Small intestine (tissue), 16 donors: Measurements from ENCODE around the gene MFSD11. TPM values are rescaled to one million over a fixed set of nuclear protein-coding genes. Genes with fewer than 3 reads are reported as not detected.

Experiments used
- DNase-seq, 2 donors: peaks; one replicate each; pipeline versions ENCODE4 v3.0.0 to v3.0.0-alpha.2; 2013
- FAIRE-seq: peaks from 2 replicates; lab custom pipeline; 2012; peaks lifted over from hg19 to GRCh38; lab: Jason Lieb, UNC
- H3K27ac ChIP-seq, 3 donors: one replicate each; pipeline ENCODE4 v1.5.1; 2013; ENCODE audit warnings: low read length in 2 of 3, mild to moderate bottlenecking in 2 of 3, control low read depth in 1 of 3, inconsistent platforms in 1 of 3, low read depth in 1 of 3, moderate library complexity in 1 of 3
- H3K27me3 ChIP-seq, 3 donors: one replicate each; pipeline ENCODE4 v1.6.1; 2013; ENCODE audit warnings: low read length in 3 of 3, inconsistent platforms in 1 of 3; ENCODE audit not compliant: control insufficient read depth in 3 of 3, insufficient read depth in 3 of 3
- H3K36me3 ChIP-seq, 3 donors: one replicate each; pipeline ENCODE4 v1.6.1; 2013; ENCODE audit warnings: low read length in 3 of 3, inconsistent platforms in 1 of 3, low read depth in 1 of 3, mild to moderate bottlenecking in 1 of 3, moderate library complexity in 1 of 3; ENCODE audit not compliant: control insufficient read depth in 3 of 3, insufficient read depth in 2 of 3
- H3K4me1 ChIP-seq, 3 donors: one replicate each; pipeline ENCODE4 v1.6.1; 2013; ENCODE audit warnings: low read length in 2 of 3, inconsistent platforms in 1 of 3, low read depth in 1 of 3, mild to moderate bottlenecking in 1 of 3, moderate library complexity in 1 of 3; ENCODE audit not compliant: control insufficient read depth in 3 of 3, insufficient read depth in 2 of 3
- H3K4me3 ChIP-seq, 3 donors: one replicate each; pipeline ENCODE4 v1.5.1; 2013; ENCODE audit warnings: low read length in 3 of 3, control low read depth in 1 of 3, inconsistent platforms in 1 of 3, low read depth in 1 of 3, mild to moderate bottlenecking in 1 of 3, moderate library complexity in 1 of 3
- H3K9me3 ChIP-seq, 2 donors: one replicate each; pipeline ENCODE4 v1.6.1; 2013; ENCODE audit warnings: low read depth in 1 of 2, low read length in 1 of 2; ENCODE audit not compliant: control insufficient read depth in 2 of 2, insufficient read depth in 1 of 2
- WGBS, 3 donors: extraction: QIAGEN DNeasy Blood & Tissue Kit; methylation state at CpG; one replicate each; pipeline ENCODE4 v1.1.7; 2013; 5-methylcytosine and 5-hydroxymethylcytosine counted together
- long read RNA-seq, 10 donors: transcript quantifications; one replicate each; lab custom pipeline, GENCODE V29; 2026
- polyA plus RNA-seq, 4 donors: library from polyadenylated mRNA; stranded (reverse) in 3 of 4; unstranded in 1 of 4; fragments of 200-250 nt in 3 of 4; fragments of 120-200 nt in 1 of 4; gene quantifications; one replicate each; pipeline versions ENCODE4 v1.2.1 to v1.2.3, GENCODE V29; 2013
- donor health status: healthy with polysubstance abuse.
- donor health status: control.
- donor health status: control.
- donor health status: Bipolar disorder and iron deficiency.
- donor health status: healthy.

MFSD11 gene
- polyA plus RNA-seq = 10 to 100 TPM in 3 of 4 donors, 1 to 10 TPM in 1; 8.3 to 28.4 (median 15.2) TPM
- long read RNA-seq, donor 1 = 0 reads
- long read RNA-seq, donor 2, partial matches to known transcripts = 0 of 1 reads
- long read RNA-seq, donor 2, other reads (novel, unspliced or antisense) = 0 of 1 reads
- long read RNA-seq, donor 3, partial matches to known transcripts = 0 of 6 reads
- long read RNA-seq, donor 3, other reads (novel, unspliced or antisense) = 0 of 6 reads
- long read RNA-seq, donor 4, partial matches to known transcripts = 0 of 1 reads
- long read RNA-seq, donor 4, other reads (novel, unspliced or antisense) = 0 of 1 reads
- long read RNA-seq, donor 5, partial matches to known transcripts = 0 of 1 reads
- long read RNA-seq, donor 5, other reads (novel, unspliced or antisense) = 0 of 1 reads
- long read RNA-seq, donor 6, partial matches to known transcripts = 0 of 2 reads
- long read RNA-seq, donor 6, other reads (novel, unspliced or antisense) = 0 of 2 reads
- long read RNA-seq, donor 7, partial matches to known transcripts = 0 of 7 reads
- long read RNA-seq, donor 7, other reads (novel, unspliced or antisense) = 0 of 7 reads
- long read RNA-seq, donor 8 = 0 reads
- long read RNA-seq, donor 9 = 0 reads
- long read RNA-seq, donor 10, partial matches to known transcripts = 0 of 1 reads
- long read RNA-seq, donor 10, other reads (novel, unspliced or antisense) = 0 of 1 reads

- Histone ChIP-seq H3K36me3 (peaks cover 9 to 16% (median 15%) of the 10 kb centered on the region in 3 donors), H3K4me3 (peak within 1 kb of the TSS; percentile 91 to 98 (median 96)), H3K9me3 (no peaks in the 10 kb centered on the region), H3K27me3 (no peaks in the 10 kb centered on the region), H3K27ac (peak within 1 kb of the TSS; percentile 100), H3K4me1 (peaks cover 0 to 17% (median 7%) of the 10 kb centered on the region in 3 donors)
- DNase-seq = peak; percentile 92 to 97
- no peak for FAIRE-seq
- WGBS, 3 donors = 0 to 1% (median 0%) methylated on average over 54 to 57 of the region's 57 CpGs
These were observed at the start of gene MFSD11 for GRCh38 chr17:76737676-76738467. TSS of gene MFSD11 (plus strand) at chr17:76738119. CDS start at chr17:76738353, 234 bp downstream.

GRCh38 chr17:76688165-76688622 lies 49.7 kb upstream of the MFSD11 start:
- 58 to 78% (median 67%) methylated on average over 11 of the region's 11 CpGs for WGBS, 3 donors
- no peaks in the 10 kb centered on the region for H3K9me3 ChIP-seq
- no peaks in the 10 kb centered on the region for H3K27me3 ChIP-seq
- FAIRE-seq (no peak), DNase-seq (no peak)
- H3K36me3 ChIP-seq = peaks cover 0 to 21% (median 0%) of the 10 kb centered on the region in 3 donors
- peaks cover 0 to 19% (median 0%) of the 10 kb centered on the region in 3 donors for H3K4me1 ChIP-seq
- H3K27ac ChIP-seq = peak overlapping the region in 2 of 3 donors; percentile 23 to 61
- H3K4me3 ChIP-seq = no peak overlapping the region

GRCh38 chr17:76689859-76690258 lies 48.1 kb upstream of the MFSD11 start:
- Histone ChIP-seq H3K36me3 (peaks cover 0 to 7% (median 0%) of the 10 kb centered on the region in 3 donors), H3K4me3 (no peak overlapping the region), H3K4me1 (peaks cover 0 to 19% (median 0%) of the 10 kb centered on the region in 3 donors), H3K27me3 (no peaks in the 10 kb centered on the region), H3K9me3 (no peaks in the 10 kb centered on the region), H3K27ac (no peak overlapping the region)
- WGBS, 3 donors = 89 to 91% (median 91%) methylated on average over 11 of the region's 11 CpGs
- FAIRE-seq (no peak), DNase-seq (no peak)

- DNase-seq = no peak
- Histone ChIP-seq H3K27ac (no peak overlapping the region), H3K4me1 (peaks cover 0 to 19% (median 0%) of the 10 kb centered on the region in 3 donors), H3K9me3 (no peaks in the 10 kb centered on the region), H3K36me3 (peaks cover 0 to 2% (median 0%) of the 10 kb centered on the region in 3 donors), H3K27me3 (no peaks in the 10 kb centered on the region), H3K4me3 (no peak overlapping the region)
- 84 to 93% (median 89%) methylated on average over 13 of the region's 13 CpGs for WGBS, 3 donors
- FAIRE-seq = no peak
These were observed 47.2 kb upstream of the MFSD11 start for GRCh38 chr17:76690596-76691280.

- H3K4me1 ChIP-seq = peaks cover 0 to 15% (median 0%) of the 10 kb centered on the region in 3 donors
- H3K4me3 ChIP-seq = no peak overlapping the region
- no peak for FAIRE-seq
- no peaks in the 10 kb centered on the region for H3K9me3 ChIP-seq
- no peak overlapping the region for H3K27ac ChIP-seq
- no peaks in the 10 kb centered on the region for H3K27me3 ChIP-seq
- 81 to 89% (median 85%) methylated on average over 14 of the region's 14 CpGs for WGBS, 3 donors
- no peak for DNase-seq
- H3K36me3 ChIP-seq = peaks cover 0 to 1% (median 0%) of the 10 kb centered on the region in 3 donors
These were observed 46.3 kb upstream of the MFSD11 start for GRCh38 chr17:76691379-76692191.

- WGBS, 3 donors = 53 to 74% (median 61%) methylated on average over 16 of the region's 16 CpGs
- H3K4me1 ChIP-seq = peaks cover 0 to 17% (median 0%) of the 10 kb centered on the region in 3 donors
- H3K4me3 ChIP-seq = peak overlapping the region in 1 of 3 donors; percentile 16
- FAIRE-seq (no peak), DNase-seq (no peak)
- H3K9me3 ChIP-seq = no peaks in the 10 kb centered on the region
- H3K27me3 ChIP-seq = no peaks in the 10 kb centered on the region
- peaks cover 0 to 4% (median 0%) of the 10 kb centered on the region in 3 donors for H3K36me3 ChIP-seq
- no peak overlapping the region for H3K27ac ChIP-seq
These were observed 42.7 kb upstream of the MFSD11 start for GRCh38 chr17:76695059-76695831.
